Testis (tissue), 3 donors: Measurements from ENCODE around the gene MED9. TPM values are rescaled to one million over a fixed set of nuclear protein-coding genes. Genes with fewer than 3 reads are reported as not detected.
"Not testable (repeated sequence)": the region's sequence is repeated elsewhere in the genome, so short reads cannot be mapped to it uniquely, and the experiment has no call there.

Source experiments
- DNase-seq: peaks from one replicate; pipeline ENCODE4 v3.0.0-alpha.2; 2019
- H3K27ac ChIP-seq, 2 donors: fragments of 200-600 bp; sonication (generic); one replicate each; pipeline ENCODE4 v1.5.1; 2019
- H3K27me3 ChIP-seq: fragments of 200-600 bp; sonication (generic); one replicate; pipeline ENCODE4 v1.5.1; 2019
- H3K36me3 ChIP-seq: fragments of 200-600 bp; sonication (generic); one replicate; pipeline ENCODE4 v1.5.1; 2017; ENCODE audit warnings: low read depth; ENCODE audit errors: missing control alignments
- H3K4me1 ChIP-seq: fragments of 200-600 bp; sonication (generic); one replicate; pipeline ENCODE4 v1.5.1; 2019
- H3K4me3 ChIP-seq, 2 donors: fragments of 200-600 bp; sonication (generic); one replicate each; pipeline ENCODE4 v1.5.1; 2017 to 2019
- H3K9me3 ChIP-seq: fragments of 200-600 bp; sonication (generic); one replicate; pipeline ENCODE4 v1.5.1; 2017
- POLR2A ChIP-seq: fragments of 450-650 bp; IDR thresholded peaks from one replicate; pipeline ENCODE4 v1.6.1; 2017; ENCODE audit warnings: antibody characterized with exemption, mild to moderate bottlenecking, moderate library complexity
- WGBS, 2 donors: methylation state at CpG; one replicate each; pipeline ENCODE4 v1.1.5; 2018; 5-methylcytosine and 5-hydroxymethylcytosine counted together
- intact Hi-C: fragments of 100-400 bp; cut with DNase I; formaldehyde crosslinking; loops from one replicate; pipeline ENCODE4 v1.15.1; 2023; ENCODE audit warnings: low total_unique reads
- polyA plus RNA-seq: library from polyadenylated mRNA; stranded (reverse); fragments of 350-450 nt; fragmentation: Illumina TruSeq; extraction: RNeasy Lipid Tissue Mini Kit (QIAGEN cat#74804); gene quantifications from one replicate; pipeline ENCODE4 v1.2.3, GENCODE V29; 2014; ENCODE audit warnings: low read depth, low replicate concordance; ENCODE audit not compliant: insufficient read depth
- total RNA-seq, 2 donors: library from RNA; depleted of rRNA; stranded (reverse); fragments of >200 nt; gene quantifications; one replicate each; pipeline ENCODE4 v1.2.3, GENCODE V29; 2016
- TF ChIP-seq, protein P1 (sequence below), 3 experiments: fragments of 450-650 bp in 2 of 3; fragments of 200-600 bp in 1 of 3; sonication (generic) in 1 of 3; IDR thresholded peaks; one replicate each; pipeline ENCODE4 v1.5.1; 2016 to 2019; ENCODE audit warnings: antibody characterized with exemption in 3 of 3, mild to moderate bottlenecking in 2 of 3, moderate library complexity in 1 of 3

MED9 gene
- total and polyA plus RNA-seq, 3 donors from 2014 or later, result 18.8 to 42.6 (median 35.9) TPM

- Histone ChIP-seq H3K27ac (no peak overlapping the region), H3K27me3 (no peaks in the 10 kb centered on the region), H3K9me3 (no peaks in the 10 kb centered on the region), H3K36me3 (no peaks in the 10 kb centered on the region), H3K4me3 (no peak overlapping the region), H3K4me1 (no peaks in the 10 kb centered on the region)
- 82 to 83% methylated on average over 4 of the region's 4 CpGs for WGBS, 2 donors
- TF ChIP-seq, protein P1, sequence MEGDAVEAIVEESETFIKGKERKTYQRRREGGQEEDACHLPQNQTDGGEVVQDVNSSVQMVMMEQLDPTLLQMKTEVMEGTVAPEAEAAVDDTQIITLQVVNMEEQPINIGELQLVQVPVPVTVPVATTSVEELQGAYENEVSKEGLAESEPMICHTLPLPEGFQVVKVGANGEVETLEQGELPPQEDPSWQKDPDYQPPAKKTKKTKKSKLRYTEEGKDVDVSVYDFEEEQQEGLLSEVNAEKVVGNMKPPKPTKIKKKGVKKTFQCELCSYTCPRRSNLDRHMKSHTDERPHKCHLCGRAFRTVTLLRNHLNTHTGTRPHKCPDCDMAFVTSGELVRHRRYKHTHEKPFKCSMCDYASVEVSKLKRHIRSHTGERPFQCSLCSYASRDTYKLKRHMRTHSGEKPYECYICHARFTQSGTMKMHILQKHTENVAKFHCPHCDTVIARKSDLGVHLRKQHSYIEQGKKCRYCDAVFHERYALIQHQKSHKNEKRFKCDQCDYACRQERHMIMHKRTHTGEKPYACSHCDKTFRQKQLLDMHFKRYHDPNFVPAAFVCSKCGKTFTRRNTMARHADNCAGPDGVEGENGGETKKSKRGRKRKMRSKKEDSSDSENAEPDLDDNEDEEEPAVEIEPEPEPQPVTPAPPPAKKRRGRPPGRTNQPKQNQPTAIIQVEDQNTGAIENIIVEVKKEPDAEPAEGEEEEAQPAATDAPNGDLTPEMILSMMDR (IDR thresholded peaks at IDR 0.05), result no peak
- no peak for TF ChIP-seq POLR2A
- no peak for DNase-seq
- intact Hi-C loops, result no loop called here
Measured at GRCh38 chr17:17460038-17460437, 16.8 kb upstream of the MED9 start.

- Histone ChIP-seq H3K4me3 (no peak overlapping the region), H3K4me1 (no peaks in the 10 kb centered on the region), H3K27ac (no peak overlapping the region), H3K27me3 (no peaks in the 10 kb centered on the region), H3K9me3 (no peaks in the 10 kb centered on the region), H3K36me3 (no peaks in the 10 kb centered on the region)
- no peak for DNase-seq
- 70 to 83% methylated on average over 6 to 15 of the region's 15 CpGs for WGBS, 2 donors
- intact Hi-C loops, result no loop called here
- TF ChIP-seq POLR2A, result no peak
- TF ChIP-seq, protein P1 (IDR thresholded peaks at IDR 0.05), result no peak
Measured at GRCh38 chr17:17462048-17462824, 14.6 kb upstream of the MED9 start.

DNA sequence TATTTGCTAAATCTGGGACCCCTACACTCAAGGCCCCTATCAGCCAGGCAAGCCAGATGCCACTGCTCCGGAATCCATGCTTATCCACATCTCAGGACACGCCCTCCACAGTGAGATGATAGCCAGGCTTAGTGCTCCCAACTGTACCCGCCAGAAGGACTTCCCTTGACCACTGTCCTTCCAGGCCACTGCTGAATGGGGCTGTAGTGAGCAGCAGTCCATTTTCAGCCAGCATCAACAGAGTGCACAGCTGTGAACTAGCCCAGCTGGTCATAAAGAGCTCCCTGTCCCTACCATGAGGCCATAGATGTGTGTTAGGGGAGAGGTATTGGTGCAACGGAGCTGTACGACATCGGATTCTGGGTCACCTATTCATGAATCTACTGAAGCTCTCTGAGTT is 13.0 kb upstream of the MED9 start:
- Histone ChIP-seq H3K9me3 (no peaks in the 10 kb centered on the region), H3K27me3 (no peaks in the 10 kb centered on the region), H3K36me3 (no peaks in the 10 kb centered on the region), H3K4me3 (no peak overlapping the region), H3K27ac (no peak overlapping the region), H3K4me1 (peaks cover 3% of the 10 kb centered on the region)
- 83 to 89% methylated on average over 6 of the region's 6 CpGs for WGBS, 2 donors
- intact Hi-C loops, result no loop called here
- TF ChIP-seq, protein P1 (IDR thresholded peaks at IDR 0.05), result no peak
- no peak for TF ChIP-seq POLR2A
- no peak for DNase-seq

GRCh38 chr17:17465878-17466277 is 10.9 kb upstream of the MED9 start:
- 73 to 86% methylated on average over 1 of the region's 1 CpG for WGBS, 2 donors
- not testable (repeated sequence) for H3K27me3 ChIP-seq

GRCh38 chr17:17466511-17466910 is 10.3 kb upstream of the MED9 start:
- TF ChIP-seq POLR2A, result no peak
- TF ChIP-seq, protein P1 (IDR thresholded peaks at IDR 0.05), result no peak
- H3K4me1 ChIP-seq, result peaks cover 3% of the 10 kb centered on the region
- no peaks in the 10 kb centered on the region for H3K27me3 ChIP-seq
- WGBS, 2 donors, result 64 to 70% methylated on average over 5 of the region's 5 CpGs
- DNase-seq, result no peak
- no peak overlapping the region for H3K27ac ChIP-seq
- no peak overlapping the region for H3K4me3 ChIP-seq
- intact Hi-C loops, result no loop called here
- no peaks in the 10 kb centered on the region for H3K36me3 ChIP-seq
- no peaks in the 10 kb centered on the region for H3K9me3 ChIP-seq

More at GRCh38 chr17:17465878-17466277, 10.9 kb upstream of the MED9 start:
- H3K4me1 ChIP-seq, intact Hi-C loops, H3K9me3 ChIP-seq, H3K36me3 ChIP-seq, DNase-seq, H3K4me3 ChIP-seq, H3K27ac ChIP-seq: not testable (repeated sequence)
